PC-3 (cell line): ENCODE measurements around the gene TSSK2.

Experiments used
- CTCF ChIP-seq: fragments of 300-600 bp; sonication (generic); conservative IDR thresholded peaks from 2 replicates; pipeline ENCODE4 v1.5.1; 2017; ENCODE audit warnings: antibody characterized with exemption, low read depth, mild to moderate bottlenecking, low read length
- EZH2 ChIP-seq: fragments of 300-600 bp; sonication (generic); IDR thresholded peaks from one replicate; pipeline ENCODE4 v1.6.1; 2017; ENCODE audit warnings: antibody characterized with exemption, mild to moderate bottlenecking, low read length; ENCODE audit not compliant: unreplicated experiment
- EZH2phosphoT487 ChIP-seq: fragments of 300-600 bp; sonication (generic); IDR thresholded peaks from 2 replicates; pipeline ENCODE4 v1.6.1; 2018; ENCODE audit warnings: mild to moderate bottlenecking, antibody characterized with exemption, low read length, borderline replicate concordance

GRCh38 chr22:19142394-19142793 is 11.3 kb downstream of the TSSK2 start:
- TF ChIP-seq CTCF (no peak), EZH2 (no peak), EZH2phosphoT487 (no peak)
